T-helper 1 cell treated with Interleukin-12 subunit alpha and Interleukin-12 subunit beta and Interleukin-4 antibody, amounts not matched to agents 30 ng/mL and 1 ng/mL, for 36 hours (primary cell): ENCODE results near the gene ATP4A. TPM values are rescaled to one million over a fixed set of nuclear protein-coding genes. Genes with fewer than 3 reads are reported as not detected.
"Not testable (repeated sequence)": the region's sequence is repeated elsewhere in the genome, so short reads cannot be mapped to it uniquely, and the experiment has no call there.

Source experiments
- intact Hi-C: fragments of 100-400 bp; cut with micrococcal nuclease; formaldehyde crosslinking; loops from one replicate; pipeline ENCODE4 v1.15.1; 2024
- total RNA-seq: library from RNA; stranded (reverse); gene quantifications from 2 replicates; pipeline ENCODE4 v1.2.3, GENCODE V29; 2022

Gene ATP4A
- not detected in 2 replicates for total RNA-seq

- intact Hi-C loops: no loop called here
These were observed at the start of gene ATP4A for GRCh38 chr19:35563207-35563829. Gene ATP4A (minus strand): TSS chr19:35563658. CDS start chr19:35563629, 29 bp downstream.

- intact Hi-C loops: loop anchor here (1.0 kb wide), 10 partner anchors 16 to 146 kb away; partner anchors contain the start of genes COX6B1, LIN37, PROSER3 and TMEM147
These were observed 49.3 kb upstream of the ATP4A start, which contains the start of gene HAUS5 for GRCh38 chr19:35612559-35613321. Gene HAUS5 (plus strand): TSS chr19:35612735. CDS start chr19:35612795, 60 bp downstream.

DNA sequence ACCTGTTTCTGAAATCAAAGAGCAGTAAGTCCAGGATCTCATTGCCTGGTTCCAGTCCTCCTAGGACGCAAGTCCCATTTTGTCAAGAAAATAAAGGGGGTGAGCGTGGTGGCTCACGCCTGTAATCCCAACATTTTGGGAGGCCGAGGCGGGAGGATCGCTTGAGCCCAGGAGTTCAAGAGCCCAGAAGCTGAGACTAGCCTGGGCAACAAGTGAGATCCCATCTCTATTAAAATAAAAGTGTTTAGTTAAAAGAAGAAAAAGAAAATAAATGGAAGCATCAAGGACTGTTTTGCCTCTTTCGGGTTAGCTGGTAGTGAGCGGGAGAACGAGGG lies 48.7 kb upstream of the ATP4A start:
- intact Hi-C loops: loop anchor here (1.0 kb wide), 10 partner anchors 16 to 146 kb away; partner anchors contain the start of genes COX6B1, LIN37, PROSER3 and TMEM147

- intact Hi-C loops: no loop called here
These were observed 46.4 kb upstream of the ATP4A start for GRCh38 chr19:35609851-35610353.

GRCh38 chr19:35608251-35608650 lies 44.8 kb upstream of the ATP4A start:
- intact Hi-C loops: no loop called here

DNA sequence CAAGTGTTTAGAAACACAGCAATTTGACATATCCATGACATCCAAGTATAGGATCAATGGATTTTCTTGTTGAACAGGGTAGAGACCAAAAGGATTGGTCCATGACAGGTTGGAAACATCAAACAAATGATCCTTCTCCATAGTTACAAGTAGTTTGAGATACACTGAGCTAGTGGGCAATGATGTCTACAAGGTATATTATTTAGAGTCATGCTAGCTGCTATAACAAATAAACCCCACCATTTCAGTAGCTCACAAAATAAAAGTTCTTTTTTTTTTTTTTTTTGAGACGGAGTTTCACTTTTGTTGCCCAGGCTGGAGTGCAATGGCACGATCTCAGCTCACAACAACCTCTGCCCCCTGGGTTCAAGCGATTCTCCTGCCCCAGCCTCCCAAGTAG lies 44.2 kb upstream of the ATP4A start:
- intact Hi-C loops: no loop called here

DNA sequence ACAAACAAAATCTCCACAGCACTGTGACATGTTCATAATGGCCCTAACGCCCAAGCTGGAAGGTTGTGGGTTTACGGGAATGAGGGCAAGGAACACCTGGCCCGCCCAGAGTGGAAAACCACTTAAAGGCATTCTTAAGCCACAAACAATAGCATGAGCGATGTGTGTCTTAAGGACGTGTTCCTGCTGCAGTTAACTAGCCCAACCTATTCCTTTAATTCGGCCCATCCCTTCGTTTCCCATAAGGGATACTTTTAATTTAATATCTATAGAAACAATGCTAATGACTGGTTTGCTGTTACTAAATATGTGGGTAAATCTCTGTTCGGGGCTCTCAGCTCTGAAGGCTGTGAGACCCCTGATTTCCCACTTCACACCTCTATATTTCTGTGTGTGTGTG lies 43.7 kb upstream of the ATP4A start:
- intact Hi-C loops: not testable (repeated sequence)

GRCh38 chr19:35604436-35604835 lies 41.0 kb upstream of the ATP4A start:
- intact Hi-C loops: not testable (repeated sequence)

DNA sequence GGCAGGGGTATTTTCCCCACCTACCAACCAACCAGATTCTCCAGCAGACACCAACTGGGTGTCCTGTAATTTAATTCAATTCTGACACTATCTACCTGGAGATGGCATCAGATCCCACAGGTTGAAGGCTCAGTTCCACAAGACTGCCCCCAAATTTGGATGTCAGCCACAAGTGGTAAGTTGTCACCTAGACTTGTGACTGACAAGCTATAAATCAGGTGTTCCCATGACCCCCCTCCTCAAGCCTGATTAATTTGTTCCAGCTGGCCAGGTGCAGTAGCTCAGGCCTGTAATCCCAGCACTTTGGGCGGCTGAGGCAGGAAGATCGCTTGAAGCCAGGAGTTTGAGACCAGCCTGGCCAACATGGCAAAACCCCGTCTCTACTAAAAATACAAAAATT lies 38.5 kb upstream of the ATP4A start:
- intact Hi-C loops: no loop called here

DNA sequence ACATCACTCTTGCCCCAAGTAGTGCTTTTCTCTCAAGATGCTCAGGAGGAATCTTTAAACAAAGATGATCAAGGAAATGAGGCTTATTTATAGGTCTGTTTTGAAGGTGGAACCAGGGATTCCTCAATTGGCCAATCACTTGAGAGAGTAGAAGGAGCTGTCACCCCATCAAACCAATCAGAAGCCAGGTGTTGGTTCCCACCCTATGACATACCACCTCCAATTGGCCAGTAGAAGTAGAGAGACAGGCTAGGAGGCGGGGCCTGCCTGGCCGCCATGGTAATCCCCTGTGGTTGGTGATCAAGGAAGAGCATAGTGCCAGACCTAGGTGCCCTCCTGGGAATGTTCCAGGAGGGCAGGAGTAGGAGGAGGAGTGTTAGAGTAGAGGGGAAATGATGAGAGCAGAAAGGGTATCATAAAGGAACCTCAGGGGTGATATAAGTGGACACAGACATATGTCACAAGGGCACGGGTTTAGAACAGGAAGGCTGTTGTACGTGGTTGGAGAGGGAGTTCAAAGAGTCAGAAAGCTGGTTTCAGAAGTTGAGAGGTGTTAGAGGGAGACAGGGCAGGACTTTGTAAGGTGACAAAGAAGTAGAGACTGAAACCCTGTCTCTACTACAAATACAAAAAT lies 33.0 kb upstream of the ATP4A start:
- intact Hi-C loops: no loop called here

DNA sequence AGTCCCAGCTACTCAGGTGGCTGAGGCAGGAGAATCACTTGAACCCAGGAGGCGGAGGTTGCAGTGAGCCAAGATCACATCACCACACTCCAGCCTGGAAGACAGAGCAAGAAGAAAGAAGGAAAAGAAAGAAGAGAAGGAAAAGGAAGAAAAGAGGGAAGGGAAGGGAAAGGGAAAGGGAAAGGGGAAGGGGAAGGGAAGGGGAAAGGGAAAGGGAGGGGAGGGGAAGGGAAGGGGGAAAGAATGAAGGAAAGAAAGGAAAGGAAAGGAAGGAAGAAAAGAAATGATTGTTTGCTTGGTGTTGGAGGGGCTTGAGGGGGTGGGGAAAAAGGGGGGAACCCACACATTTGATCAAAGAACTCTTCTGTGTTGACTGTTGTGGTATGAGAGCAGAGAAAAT lies 32.5 kb upstream of the ATP4A start:
- intact Hi-C loops: no loop called here

- intact Hi-C loops: not testable (repeated sequence)
These were observed 31.6 kb upstream of the ATP4A start for GRCh38 chr19:35595026-35595425.

- intact Hi-C loops: loop anchor here (1.0 kb wide), 4 partner anchors 36 to 239 kb away; no protein-coding TSS in a partner anchor
These were observed 28.8 kb upstream of the ATP4A start for GRCh38 chr19:35592226-35592625.

GRCh38 chr19:35590875-35591274 lies 27.4 kb upstream of the ATP4A start:
- intact Hi-C loops: no loop called here

GRCh38 chr19:35587321-35587720 lies 23.9 kb upstream of the ATP4A start:
- intact Hi-C loops: no loop called here

DNA sequence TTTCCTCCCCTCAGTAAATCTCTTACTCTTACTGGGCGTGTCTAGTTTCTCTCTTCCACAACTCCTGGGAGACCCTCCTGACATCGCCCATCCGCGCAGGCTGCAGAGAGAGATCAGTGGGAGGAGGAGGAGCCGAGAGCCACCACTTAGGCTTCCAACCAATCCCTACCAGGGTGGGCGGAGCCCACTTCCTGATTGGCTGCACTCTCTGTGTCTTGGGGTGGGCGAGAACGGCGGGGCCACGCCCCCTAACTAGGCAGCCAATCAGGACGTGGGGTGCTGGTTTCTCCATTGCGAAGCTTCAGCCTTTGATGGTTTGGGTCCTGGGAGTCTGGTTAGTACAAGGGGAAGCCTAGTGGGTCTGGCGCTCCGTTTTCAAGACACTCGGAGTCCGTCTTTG lies 22.4 kb upstream of the ATP4A start, which contains the start of gene PMIS2:
PMIS2 (plus strand) TSS at position 326 of the 400 bp plus-strand sequence. CDS start 87 bp downstream, outside the sequence.
- intact Hi-C loops: no loop called here

DNA sequence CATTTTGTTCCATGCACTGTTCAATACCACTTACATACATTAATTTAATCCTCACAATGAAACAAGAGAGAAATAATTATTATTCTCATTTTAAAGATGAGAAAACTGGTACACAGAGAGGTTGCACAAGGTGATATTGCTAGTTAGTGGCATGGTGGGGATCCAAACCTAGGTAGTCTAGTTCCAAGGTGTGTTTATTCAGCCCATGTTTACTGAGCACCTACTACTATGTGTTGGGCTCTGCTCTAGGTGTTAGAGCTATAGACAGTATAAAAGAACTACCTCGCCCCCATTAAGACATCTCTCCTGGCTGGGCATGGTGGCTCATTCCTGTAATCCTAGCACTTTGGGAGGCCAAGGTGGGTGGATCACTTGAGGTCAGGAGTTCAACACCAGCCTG lies 19.3 kb upstream of the ATP4A start:
- intact Hi-C loops: no loop called here

DNA sequence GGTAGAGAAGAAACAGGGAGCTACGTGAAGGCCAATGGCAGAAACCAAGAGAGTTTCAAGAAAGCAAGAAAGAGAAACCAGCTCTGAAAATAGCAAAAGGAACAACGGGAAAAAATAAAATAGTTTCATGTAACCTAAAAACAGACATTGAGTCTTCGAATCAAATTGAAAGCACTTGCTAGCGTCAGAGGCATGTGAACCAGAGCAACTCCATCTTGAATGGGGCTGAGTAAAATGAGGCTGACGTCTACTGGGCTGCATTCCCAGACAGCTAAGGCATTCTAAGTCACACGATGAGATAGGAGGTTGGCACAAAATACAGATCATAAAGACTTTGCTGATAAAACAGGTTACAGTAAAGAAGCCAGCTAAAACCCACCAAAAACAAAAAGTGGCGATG lies 15.2 kb upstream of the ATP4A start:
- intact Hi-C loops: no loop called here

GRCh38 chr19:35577918-35578317 lies 14.5 kb upstream of the ATP4A start:
- intact Hi-C loops: no loop called here

DNA sequence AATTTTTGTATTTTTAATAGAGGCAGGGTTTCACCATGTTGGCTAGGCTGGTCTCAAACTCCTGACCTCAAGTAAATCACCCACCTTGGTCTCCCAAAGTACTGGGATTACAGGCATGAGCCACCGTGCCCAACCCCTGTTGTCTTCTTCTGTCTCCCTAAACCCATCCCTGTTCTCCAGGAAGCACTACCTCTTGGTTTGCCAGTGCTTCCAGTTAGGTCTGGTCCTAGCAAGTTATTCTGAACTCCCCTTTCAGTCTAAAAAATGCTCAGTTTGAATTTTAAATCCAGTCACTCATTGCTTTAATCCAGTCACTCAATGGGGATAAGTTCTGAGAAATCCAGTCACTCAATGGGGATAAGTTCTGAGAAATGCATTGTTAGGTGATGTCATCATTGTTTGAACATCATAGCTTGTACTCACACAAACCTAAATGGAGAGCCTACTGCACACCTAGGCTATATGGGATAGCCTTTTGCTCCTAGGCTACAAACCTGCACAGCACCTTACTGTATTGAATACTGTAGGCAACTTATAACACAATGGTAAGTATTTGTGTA lies 8.0 kb upstream of the ATP4A start:
- intact Hi-C loops: no loop called here

- intact Hi-C loops: no loop called here
These were observed 5.9 kb upstream of the ATP4A start for GRCh38 chr19:35569281-35569781.
